Ecto neural progenitor cell (in vitro differentiated cells): ENCODE measurements around the gene CLASRP.
"Not testable (repeated sequence)": the region's sequence is repeated elsewhere in the genome, so short reads cannot be mapped to it uniquely, and the experiment has no call there.

Source experiments
- DNase-seq: peaks from one replicate; pipeline ENCODE4 v3.0.0-alpha.2; 2018; ENCODE audit warnings: low spot score

The CLASRP gene, protein sequence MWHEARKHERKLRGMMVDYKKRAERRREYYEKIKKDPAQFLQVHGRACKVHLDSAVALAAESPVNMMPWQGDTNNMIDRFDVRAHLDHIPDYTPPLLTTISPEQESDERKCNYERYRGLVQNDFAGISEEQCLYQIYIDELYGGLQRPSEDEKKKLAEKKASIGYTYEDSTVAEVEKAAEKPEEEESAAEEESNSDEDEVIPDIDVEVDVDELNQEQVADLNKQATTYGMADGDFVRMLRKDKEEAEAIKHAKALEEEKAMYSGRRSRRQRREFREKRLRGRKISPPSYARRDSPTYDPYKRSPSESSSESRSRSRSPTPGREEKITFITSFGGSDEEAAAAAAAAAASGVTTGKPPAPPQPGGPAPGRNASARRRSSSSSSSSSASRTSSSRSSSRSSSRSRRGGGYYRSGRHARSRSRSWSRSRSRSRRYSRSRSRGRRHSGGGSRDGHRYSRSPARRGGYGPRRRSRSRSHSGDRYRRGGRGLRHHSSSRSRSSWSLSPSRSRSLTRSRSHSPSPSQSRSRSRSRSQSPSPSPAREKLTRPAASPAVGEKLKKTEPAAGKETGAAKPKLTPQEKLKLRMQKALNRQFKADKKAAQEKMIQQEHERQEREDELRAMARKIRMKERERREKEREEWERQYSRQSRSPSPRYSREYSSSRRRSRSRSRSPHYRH

GRCh38 chr19:45038931-45039893, at the start of gene CLASRP:
TSS of gene CLASRP (plus strand) at chr19:45039045. CDS start at chr19:45040213, 1,168 bp downstream.
- peak; percentile 90 for DNase-seq

GRCh38 chr19:44990459-44990858, 48.4 kb upstream of the CLASRP start:
- DNase-seq, result no peak

DNA sequence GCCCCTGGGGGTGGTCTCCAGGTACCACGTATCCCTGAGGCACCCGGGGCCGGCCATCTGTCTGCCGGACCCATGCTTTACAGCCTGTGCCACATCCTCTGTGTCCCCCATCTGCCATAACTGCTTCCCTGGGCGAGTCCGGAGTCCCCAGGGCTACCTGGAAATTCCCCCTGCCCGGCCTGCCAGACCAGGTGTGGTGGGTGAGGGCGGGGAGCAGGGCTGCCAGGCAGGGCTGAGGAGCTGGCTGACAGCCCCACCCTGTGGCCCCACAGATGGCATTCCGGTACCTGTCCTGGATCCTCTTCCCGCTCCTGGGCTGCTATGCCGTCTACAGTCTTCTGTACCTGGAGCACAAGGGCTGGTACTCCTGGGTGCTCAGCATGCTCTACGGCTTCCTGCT, 47.9 kb upstream of the CLASRP start:
- no peak for DNase-seq

GRCh38 chr19:44992336-44993163, 46.3 kb upstream of the CLASRP start:
- no peak for DNase-seq

- no peak for DNase-seq
Observed at GRCh38 chr19:44993526-44993925, 45.3 kb upstream of the CLASRP start.

DNA sequence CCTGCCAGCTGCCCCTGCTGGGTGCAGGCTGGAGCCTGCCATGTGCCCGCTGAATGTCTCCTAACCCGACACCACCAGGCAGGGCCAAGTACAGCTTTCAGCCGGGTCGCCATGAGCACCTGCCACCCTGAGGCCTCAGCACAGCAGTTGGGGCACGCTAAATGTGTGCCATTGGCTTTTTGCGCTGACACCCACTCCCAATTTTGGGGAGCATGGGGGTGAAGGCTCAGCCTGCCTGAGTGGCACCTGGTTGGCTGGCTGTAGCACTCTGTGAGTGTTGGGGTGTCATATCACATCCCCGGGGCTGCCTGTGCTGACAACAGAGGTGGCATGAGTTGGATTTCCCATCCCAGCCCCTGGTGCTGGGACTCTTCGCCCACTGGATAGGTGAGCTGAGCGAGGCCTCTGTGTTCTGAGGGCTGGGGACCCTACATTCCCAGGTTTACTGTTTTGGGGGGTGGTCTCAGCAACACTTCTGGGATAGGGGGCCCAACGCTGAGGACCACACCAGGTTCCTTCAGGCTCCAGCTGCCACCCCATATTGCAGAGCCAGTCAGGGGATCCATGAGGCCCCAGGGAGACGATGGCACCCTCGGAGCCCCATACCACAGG, 44.8 kb upstream of the CLASRP start:
- DNase-seq, result no peak

DNA sequence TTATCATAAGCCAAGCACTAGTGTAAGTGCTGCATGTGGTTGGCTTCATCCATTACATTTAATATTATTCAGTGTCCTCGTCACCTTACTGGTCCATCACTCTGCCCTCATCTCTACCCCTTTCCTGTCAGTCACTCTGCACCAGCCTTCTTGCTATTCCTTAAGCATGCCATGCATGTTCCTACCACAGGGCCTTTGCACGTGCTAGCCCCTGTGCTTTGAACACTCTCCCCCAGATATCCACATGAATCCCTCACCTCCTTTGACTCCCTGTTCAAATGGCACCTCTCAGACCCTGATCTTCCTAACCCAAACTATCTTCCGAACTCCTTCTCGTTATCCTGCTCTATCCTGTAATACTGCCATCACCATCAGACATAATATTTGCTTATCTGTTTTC, 40.8 kb upstream of the CLASRP start:
- DNase-seq, result no peak

GRCh38 chr19:44999131-44999925, 39.5 kb upstream of the CLASRP start:
- not testable (repeated sequence) for DNase-seq

- DNase-seq, result not testable (repeated sequence)
Observed at GRCh38 chr19:45000665-45001064, 38.2 kb upstream of the CLASRP start.

- peak; percentile 96 for DNase-seq
Observed at GRCh38 chr19:45001087-45001739, 37.6 kb upstream of the CLASRP start, which contains the start of gene RELB. TSS of gene RELB (plus strand) at chr19:45001464. CDS start at chr19:45001580, 116 bp downstream.

DNA sequence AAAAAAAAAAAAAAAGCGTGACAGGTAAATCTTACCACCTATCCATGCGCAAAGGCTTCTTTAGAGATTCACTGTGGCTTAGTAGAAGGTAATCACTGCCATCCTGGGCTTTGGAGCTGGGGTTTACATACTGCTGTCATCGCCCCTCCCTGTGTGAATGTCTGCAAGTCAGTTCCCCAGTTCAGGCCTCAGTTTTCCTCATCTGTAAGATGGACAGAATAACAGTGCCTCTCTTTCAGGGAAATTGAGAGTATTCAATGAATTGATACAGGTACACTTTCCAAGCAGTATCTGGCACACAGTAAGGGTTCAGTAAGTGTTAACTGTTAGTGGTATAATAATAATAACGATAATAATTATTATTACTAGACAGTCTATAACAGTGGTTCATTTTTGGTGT, 35.4 kb upstream of the CLASRP start:
- no peak for DNase-seq

- DNase-seq, result no peak
Observed at GRCh38 chr19:45005787-45006186, 33.1 kb upstream of the CLASRP start.

DNA sequence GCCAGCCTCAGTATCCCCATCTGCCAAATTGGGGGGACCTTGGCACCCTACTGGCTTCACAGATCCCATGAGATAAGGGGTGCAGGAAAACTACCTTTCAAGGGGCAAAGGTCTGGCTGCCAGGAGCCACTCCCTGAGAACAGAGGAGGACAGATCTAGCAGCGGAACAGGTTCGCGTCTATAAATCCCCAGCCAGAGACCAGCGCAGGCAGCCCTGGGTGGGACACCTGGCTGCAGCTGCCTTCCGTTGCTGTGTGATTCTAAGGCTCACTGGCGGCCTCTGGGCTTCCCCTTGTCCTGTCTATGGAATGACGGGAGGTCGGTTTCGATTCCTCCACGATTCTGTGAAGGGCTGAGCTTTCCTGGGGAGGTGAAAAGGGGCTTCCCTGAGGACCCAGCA, 30.3 kb upstream of the CLASRP start:
- no peak for DNase-seq

GRCh38 chr19:45009625-45010255, 29.1 kb upstream of the CLASRP start:
- DNase-seq, result no peak

DNA sequence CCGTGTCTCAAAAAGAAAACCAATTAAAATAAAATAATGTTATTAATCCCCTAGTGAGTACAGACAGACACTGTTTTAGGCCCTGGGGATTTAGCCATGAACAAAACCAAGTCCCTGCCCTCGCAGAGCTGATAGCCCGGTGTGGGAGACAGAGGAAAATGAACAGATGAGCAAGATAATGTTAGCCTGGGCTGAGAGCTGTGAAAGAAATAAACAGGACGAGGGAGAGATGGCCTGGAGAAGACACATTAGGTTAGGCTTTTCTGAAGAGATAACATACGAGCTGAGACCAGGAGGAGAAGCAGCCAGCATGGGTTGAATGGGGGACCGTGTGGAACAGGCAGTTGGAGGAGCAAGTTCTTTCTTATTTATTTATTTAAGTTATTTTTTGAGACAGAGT, 28.5 kb upstream of the CLASRP start:
- DNase-seq, result no peak

- DNase-seq, result no peak
Observed at GRCh38 chr19:45011959-45012358, 26.9 kb upstream of the CLASRP start.

DNA sequence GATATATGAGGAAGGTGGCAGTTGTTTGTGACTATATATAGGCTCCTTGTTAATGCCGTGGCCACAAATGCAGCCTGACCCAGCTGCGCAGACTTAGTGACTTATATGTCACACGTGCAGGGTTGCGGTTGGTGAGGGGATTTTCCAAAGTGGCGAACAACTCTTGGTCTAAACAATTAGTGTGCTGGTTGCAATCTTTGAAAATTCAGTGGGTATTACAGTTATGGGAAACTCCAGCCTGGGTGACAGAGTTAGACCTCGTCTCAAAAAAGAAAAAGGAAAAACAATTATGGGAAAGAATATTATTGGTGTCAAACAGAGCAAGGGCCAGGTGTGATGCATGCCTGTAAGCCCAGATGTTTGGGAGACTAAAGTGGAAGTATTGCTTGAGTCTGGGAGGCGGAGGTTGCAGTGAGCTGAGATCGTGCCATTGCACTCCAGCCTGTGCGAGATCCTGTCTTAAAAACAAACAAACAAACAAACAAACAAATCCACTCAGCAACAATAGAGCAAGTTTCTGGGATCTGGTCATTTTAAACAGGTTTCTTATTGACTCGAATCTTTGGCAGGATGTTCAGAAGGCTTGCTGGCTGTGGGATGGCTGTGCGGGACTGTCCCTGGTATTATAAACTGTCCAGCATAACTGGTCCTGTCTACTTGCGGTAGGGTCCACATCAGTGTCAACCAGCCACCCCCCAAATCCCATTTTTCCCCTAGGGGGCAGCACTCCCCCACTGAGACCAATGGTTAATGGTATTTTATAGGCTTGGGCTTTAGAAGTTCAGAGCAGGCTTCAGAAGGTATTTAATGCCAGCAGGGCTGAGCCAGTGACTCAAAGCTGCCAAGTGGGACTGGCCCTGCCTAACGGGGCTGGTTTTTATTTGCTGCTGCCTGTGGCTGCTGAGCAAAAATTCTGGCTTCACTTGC, 22.2 kb upstream of the CLASRP start:
- peak; percentile 76 for DNase-seq

DNA sequence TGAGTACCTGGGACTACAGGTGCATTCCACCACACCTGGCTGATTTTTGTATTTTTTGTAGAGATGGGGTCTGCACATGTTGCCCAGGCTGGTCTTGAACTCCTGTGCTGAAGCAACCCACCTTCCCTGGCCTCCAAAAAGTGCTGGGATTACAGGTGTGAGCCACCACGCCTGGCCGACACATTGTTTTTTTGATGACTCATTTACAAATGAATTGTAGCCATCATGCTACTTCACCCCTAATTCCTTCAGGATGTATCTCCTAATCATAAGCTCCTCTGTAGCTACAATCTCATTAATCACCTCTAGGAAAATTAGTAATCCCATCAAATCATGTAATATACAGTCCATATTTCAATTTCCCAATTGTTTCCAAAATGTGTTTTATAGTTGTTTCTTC, 19.7 kb upstream of the CLASRP start:
- DNase-seq, result no peak
